ENCODE data around the gene MPPED1. TPM values are rescaled to one million over a fixed set of nuclear protein-coding genes. Genes with fewer than 3 reads are reported as not detected.

The MPPED1 gene
- total and polyA plus RNA-seq, 2 of the 13 experiments (the other 11 are each of a cell fraction or from before 2014, with no cell fraction given): 0.77 TPM; not detected in 1

GRCh38 chr22:43396934-43397457 is 14.8 kb upstream of the MPPED1 start (continued):
- no peak for TF ChIP-seq ZNF281 (CRISPR knock-in tag; IDR thresholded peaks at IDR 0.05; ENCODE audit: borderline replicate concordance)
- no peak for TF ChIP-seq KAT7 (CRISPR knock-in tag; IDR thresholded peaks at IDR 0.05; ENCODE audit: borderline replicate concordance)
- no peak for TF ChIP-seq ATAD3A (CRISPR knock-in tag; IDR thresholded peaks at IDR 0.05)
- no peak for TF ChIP-seq ZNF775 (CRISPR knock-in tag; IDR thresholded peaks at IDR 0.05; ENCODE audit: borderline replicate concordance)
- TF ChIP-seq THAP9 (CRISPR knock-in tag; IDR thresholded peaks at IDR 0.05; ENCODE audit: borderline replicate concordance): peak; percentile 11; the same call in 1 of the 2 replicates
- no peak for TF ChIP-seq POLR2A (IDR thresholded peaks at IDR 0.05; ENCODE audit: insufficient read depth in 1 of 2, low read depth in 2 of 2, low read length in 2 of 2)
- no peak for TF ChIP-seq REST (IDR thresholded peaks at IDR 0.05; ENCODE audit: borderline replicate concordance in 1 of 2, low read depth in 1 of 2, low read length in 2 of 2)
- TF ChIP-seq ARHGAP35 (CRISPR knock-in tag; IDR thresholded peaks at IDR 0.05; ENCODE audit: borderline replicate concordance): no peak
- no peak for TF ChIP-seq SCMH1 (CRISPR knock-in tag; IDR thresholded peaks at IDR 0.05; ENCODE audit: borderline replicate concordance)
- peak; percentile 93; the same call in 1 of the 2 replicates for TF ChIP-seq ZNF788 (CRISPR knock-in tag; IDR thresholded peaks at IDR 0.05; ENCODE audit: borderline replicate concordance)
- no peak for TF ChIP-seq SUZ12 (IDR thresholded peaks at IDR 0.05; ENCODE audit: low read depth, low read length)
- TF ChIP-seq ELF4 (CRISPR knock-in tag; IDR thresholded peaks at IDR 0.05; ENCODE audit: borderline replicate concordance): no peak
- TF ChIP-seq USF2 (IDR thresholded peaks at IDR 0.05; ENCODE audit: low read depth, low read length): no peak
- TF ChIP-seq USF2 (CRISPR knock-in tag; IDR thresholded peaks at IDR 0.05; ENCODE audit: borderline replicate concordance): no peak
- no peak for TF ChIP-seq ZNF564 (CRISPR knock-in tag; IDR thresholded peaks at IDR 0.05)
- TF ChIP-seq ZNF530 (CRISPR knock-in tag; IDR thresholded peaks at IDR 0.05; ENCODE audit: low read depth): no peak
- TF ChIP-seq NRL (CRISPR knock-in tag; IDR thresholded peaks at IDR 0.05; ENCODE audit: borderline replicate concordance): peak; percentile 74; the same call in 1 of the 2 replicates
- TF ChIP-seq CENPX (CRISPR knock-in tag; IDR thresholded peaks at IDR 0.05): no peak
